Measurements from ENCODE around the gene TRIM47. TPM values are rescaled to one million over a fixed set of nuclear protein-coding genes. Genes with fewer than 3 reads are reported as not detected.
A peak's percentile ranks its signal among the peaks of the same experiment; 100 is the strongest.
"Not testable (repeated sequence)": the region's sequence is repeated elsewhere in the genome, so short reads cannot be mapped to it uniquely, and the experiment has no call there.

TRIM47 gene
- total RNA-seq, 1 experiment from 2014 or later = 6.9 TPM

DNA sequence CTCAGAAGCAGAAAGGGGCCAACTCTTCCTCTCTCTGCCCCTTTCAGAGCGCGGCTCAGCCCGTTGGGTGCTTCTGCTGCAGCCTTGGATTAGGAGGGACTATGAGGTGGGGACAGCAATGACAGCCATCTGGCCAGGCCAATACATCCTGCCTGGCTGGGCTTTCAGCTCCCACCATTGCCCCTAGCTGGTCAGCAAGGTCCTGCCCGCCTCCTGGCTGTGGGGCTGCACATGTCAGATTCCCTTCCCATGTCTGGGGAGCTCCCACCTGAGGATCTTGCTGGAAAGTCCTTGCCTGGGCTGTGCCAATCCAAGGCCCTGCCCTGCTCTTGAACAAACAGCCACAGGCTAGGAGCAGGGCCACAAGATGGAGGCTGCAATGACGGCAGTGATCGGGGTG, 10.1 kb upstream of the TRIM47 start:
- Histone ChIP-seq H3K9me3 (ENCODE audit: control insufficient read depth, low read depth, low read length) (no peaks in the 10 kb centered on the region), H4K20me1 (ENCODE audit: control insufficient read depth, insufficient read depth, insufficient read length) (no peaks in the 10 kb centered on the region), H3T11ph (ENCODE audit: low read length) (no peak overlapping the region), H3K4me2 (ENCODE audit: insufficient read depth, insufficient read length, low read length) (no peak overlapping the region), H4K91ac (ENCODE audit: insufficient read length, low read depth, low read length) (no peak overlapping the region), H3K4me1 (ENCODE audit: insufficient read depth, low read length) (no peaks in the 10 kb centered on the region), H4K5ac (ENCODE audit: insufficient read length, low read depth, low read length) (no peak overlapping the region), H3K27me3 (ENCODE audit: insufficient read depth, low read length) (no peaks in the 10 kb centered on the region), H3K56ac (ENCODE audit: insufficient read length, low read depth, low read length) (no peak overlapping the region), H3K9ac (ENCODE audit: extremely low read depth, insufficient read length, low read length) (no peak overlapping the region), H3K18ac (ENCODE audit: insufficient read length, low read depth, low read length) (no peak overlapping the region), H3K79me2 (ENCODE audit: insufficient read depth, low read length) (no peaks in the 10 kb centered on the region), H3K79me1 (ENCODE audit: insufficient read depth, low read depth, low read length, poor library complexity, severe bottlenecking) (no peaks in the 10 kb centered on the region), H3K23ac (ENCODE audit: insufficient read length, low read depth, low read length) (no peak overlapping the region), H2BK20ac (ENCODE audit: low read depth, low read length, poor library complexity, severe bottlenecking) (no peak overlapping the region), H4K8ac (replicated peaks; ENCODE audit: insufficient read length, low read depth, low read length) (no peak overlapping the region), H3K14ac (ENCODE audit: insufficient read depth, low read length) (no peak overlapping the region; the same call in 1 of the 2 replicates), H2BK120ac (ENCODE audit: low read depth, low read length, poor library complexity, severe bottlenecking) (no peak overlapping the region), H3K23me2 (ENCODE audit: insufficient read length, low read depth, low read length, poor library complexity, severe bottlenecking) (no peaks in the 10 kb centered on the region), H2BK12ac (ENCODE audit: insufficient read length, low read depth, low read length) (no peak overlapping the region), H2BK5ac (ENCODE audit: insufficient read length, low read length) (no peak overlapping the region), H3K27ac (ENCODE audit: insufficient read length, low read depth, low read length) (no peak overlapping the region), H2BK15ac (ENCODE audit: low read depth, low read length) (no peak overlapping the region), H2AFZ (ENCODE audit: low read length) (no peak overlapping the region), H2AK5ac (ENCODE audit: insufficient read length, low read length) (no peak overlapping the region), H3K4ac (ENCODE audit: low read depth, low read length) (no peak overlapping the region)
- Mint-ChIP-seq H3K9me3 (no peaks in the 10 kb centered on the region), H3K27me3 (ENCODE audit: low read depth) (peaks cover 1% of the 10 kb centered on the region), H3K4me1 (no peaks in the 10 kb centered on the region), H3K27ac (peak overlapping the region in 1 of 3 experiments; percentile 61; a peak in 1 of 7 replicates), H3K4me3 (no peak overlapping the region), H3K36me3 (ENCODE audit: insufficient read depth in 1 of 3, low read depth in 3 of 3) (peaks cover 7 to 25% (median 23%) of the 10 kb centered on the region in 3 experiments; a peak in 6 of 7 replicates)
- TF ChIP-seq, protein P1, sequence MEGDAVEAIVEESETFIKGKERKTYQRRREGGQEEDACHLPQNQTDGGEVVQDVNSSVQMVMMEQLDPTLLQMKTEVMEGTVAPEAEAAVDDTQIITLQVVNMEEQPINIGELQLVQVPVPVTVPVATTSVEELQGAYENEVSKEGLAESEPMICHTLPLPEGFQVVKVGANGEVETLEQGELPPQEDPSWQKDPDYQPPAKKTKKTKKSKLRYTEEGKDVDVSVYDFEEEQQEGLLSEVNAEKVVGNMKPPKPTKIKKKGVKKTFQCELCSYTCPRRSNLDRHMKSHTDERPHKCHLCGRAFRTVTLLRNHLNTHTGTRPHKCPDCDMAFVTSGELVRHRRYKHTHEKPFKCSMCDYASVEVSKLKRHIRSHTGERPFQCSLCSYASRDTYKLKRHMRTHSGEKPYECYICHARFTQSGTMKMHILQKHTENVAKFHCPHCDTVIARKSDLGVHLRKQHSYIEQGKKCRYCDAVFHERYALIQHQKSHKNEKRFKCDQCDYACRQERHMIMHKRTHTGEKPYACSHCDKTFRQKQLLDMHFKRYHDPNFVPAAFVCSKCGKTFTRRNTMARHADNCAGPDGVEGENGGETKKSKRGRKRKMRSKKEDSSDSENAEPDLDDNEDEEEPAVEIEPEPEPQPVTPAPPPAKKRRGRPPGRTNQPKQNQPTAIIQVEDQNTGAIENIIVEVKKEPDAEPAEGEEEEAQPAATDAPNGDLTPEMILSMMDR (conservative IDR thresholded peaks at IDR 0.05) = no peak
- WGBS (ENCODE audit: extremely low coverage, insufficient read length, low lambda C conversion rate) = no CpG with 5 or more reads among the region's 6 CpGs
- peak; percentile 77 for DNase-seq

DNA sequence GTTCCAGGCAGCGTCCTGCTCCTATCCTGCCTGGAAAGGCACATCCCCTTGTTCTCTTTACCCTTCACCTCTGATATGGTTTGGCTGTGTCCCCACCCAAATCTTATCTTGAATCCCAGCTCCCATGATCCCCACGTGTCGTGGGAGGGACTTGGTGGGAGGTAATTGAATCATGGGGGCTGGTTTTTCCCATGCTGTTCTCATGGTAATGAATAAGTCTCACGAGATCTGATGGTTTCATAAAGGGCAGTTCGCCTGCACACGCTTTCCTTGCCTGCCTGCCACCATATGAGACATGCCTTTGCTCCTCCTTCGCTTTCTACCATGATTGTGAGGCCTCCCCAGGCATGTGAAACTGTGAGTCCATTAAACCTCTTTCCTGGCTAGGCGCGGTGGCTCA, 7.5 kb upstream of the TRIM47 start:
- H3K4me1 Mint-ChIP-seq; H3K79me2 ChIP-seq (ENCODE audit: insufficient read depth, low read length); H3K4ac ChIP-seq (ENCODE audit: low read depth, low read length); H2AK5ac ChIP-seq (ENCODE audit: insufficient read length, low read length); H3K18ac ChIP-seq (ENCODE audit: insufficient read length, low read depth, low read length); H4K91ac ChIP-seq (ENCODE audit: insufficient read length, low read depth, low read length); H3K4me3 Mint-ChIP-seq; H3K56ac ChIP-seq (ENCODE audit: insufficient read length, low read depth, low read length); H3K9ac ChIP-seq (ENCODE audit: extremely low read depth, insufficient read length, low read length); H4K20me1 ChIP-seq (ENCODE audit: control insufficient read depth, insufficient read depth, insufficient read length); H2AFZ ChIP-seq (ENCODE audit: low read length); H3K4me1 ChIP-seq (ENCODE audit: insufficient read depth, low read length); H4K5ac ChIP-seq (ENCODE audit: insufficient read length, low read depth, low read length); H3K9me3 ChIP-seq (ENCODE audit: control insufficient read depth, low read depth, low read length); H3K14ac ChIP-seq (ENCODE audit: insufficient read depth, low read length); H2BK120ac ChIP-seq (ENCODE audit: low read depth, low read length, poor library complexity, severe bottlenecking); H3K23me2 ChIP-seq (ENCODE audit: insufficient read length, low read depth, low read length, poor library complexity, severe bottlenecking); DNase-seq; H3K4me2 ChIP-seq (ENCODE audit: insufficient read depth, insufficient read length, low read length); H4K8ac ChIP-seq (replicated peaks; ENCODE audit: insufficient read length, low read depth, low read length); H3K27me3 ChIP-seq (ENCODE audit: insufficient read depth, low read length); H2BK20ac ChIP-seq (ENCODE audit: low read depth, low read length, poor library complexity, severe bottlenecking); H3K27ac ChIP-seq (ENCODE audit: insufficient read length, low read depth, low read length); H3K23ac ChIP-seq (ENCODE audit: insufficient read length, low read depth, low read length); H3K9me3 Mint-ChIP-seq; H3K79me1 ChIP-seq (ENCODE audit: insufficient read depth, low read depth, low read length, poor library complexity, severe bottlenecking); H3T11ph ChIP-seq (ENCODE audit: low read length); H2BK15ac ChIP-seq (ENCODE audit: low read depth, low read length); H2BK12ac ChIP-seq (ENCODE audit: insufficient read length, low read depth, low read length); H2BK5ac ChIP-seq (ENCODE audit: insufficient read length, low read length): not testable (repeated sequence)
- WGBS (ENCODE audit: extremely low coverage, insufficient read length, low lambda C conversion rate) = no CpG with 5 or more reads among the region's 9 CpGs
- Mint-ChIP-seq H3K36me3 (ENCODE audit: insufficient read depth in 1 of 3, low read depth in 3 of 3) (peaks cover 7 to 17% (median 14%) of the 10 kb centered on the region in 3 experiments; a peak in 6 of 7 replicates), H3K27me3 (ENCODE audit: low read depth) (peaks cover 11% of the 10 kb centered on the region), H3K27ac (peak overlapping the region in 1 of 3 experiments; percentile 20; a peak in 1 of 7 replicates)

All from H9 (cell line).